HL-60 (cell line): ENCODE measurements around the gene MARCHF3.

ENCODE experiments used
- DNase-seq, 2 experiments: peaks; one replicate each; pipeline ENCODE4 v3.0.0-alpha.2; 2010 to 2020; ENCODE audit warnings: low read depth in 1 of 2, low spot score in 1 of 2
- H3K27ac ChIP-seq: fragments of 250-450 bp; sonication (Bioruptor Pico); replicated peaks from 2 replicates; pipeline ENCODE4 v1.5.1; 2020; ENCODE audit warnings: mild to moderate bottlenecking, moderate library complexity
- H3K27me3 ChIP-seq: fragments of 250-450 bp; sonication (Bioruptor Pico); 2 replicates; pipeline ENCODE4 v1.5.1; 2021; ENCODE audit warnings: mild to moderate bottlenecking, moderate library complexity; ENCODE audit not compliant: insufficient read depth, poor library complexity, severe bottlenecking
- H3K4me3 ChIP-seq: replicated peaks from 2 replicates; pipeline ENCODE4 v1.5.1; 2011; ENCODE audit warnings: mild to moderate bottlenecking, control low read depth, low read length; ENCODE audit not compliant: insufficient read depth
- CTCF ChIP-seq: IDR thresholded peaks from one replicate; pipeline ENCODE4 v1.5.1; 2011; ENCODE audit warnings: low read length, control low read depth, inconsistent platforms; ENCODE audit not compliant: insufficient read depth
- GABPA ChIP-seq: IDR thresholded peaks from 2 replicates; pipeline ENCODE4 v1.6.1; 2012; ENCODE audit warnings: low read depth
- POLR2AphosphoS5 ChIP-seq: IDR thresholded peaks from 2 replicates; pipeline ENCODE4 v1.6.1; 2012; ENCODE audit warnings: low read depth
- REST ChIP-seq: IDR thresholded peaks from 2 replicates; pipeline ENCODE4 v1.6.1; 2012; ENCODE audit warnings: low read depth; ENCODE audit not compliant: insufficient replicate concordance
- SPI1 ChIP-seq: IDR thresholded peaks from 2 replicates; pipeline ENCODE4 v1.6.1; 2012; ENCODE audit warnings: low read depth, mild to moderate bottlenecking, borderline replicate concordance

MARCHF3 gene

GRCh38 chr5:127001621-127002296 lies 28.6 kb downstream of the MARCHF3 start:
- TF ChIP-seq REST (no peak), CTCF (no peak), SPI1 (no peak), GABPA (no peak), POLR2AphosphoS5 (no peak)
- H3K4me3 ChIP-seq = no peak overlapping the region
- DNase-seq = no peak
- H3K27ac ChIP-seq = no peak overlapping the region
- no peaks in the 10 kb centered on the region for H3K27me3 ChIP-seq

- TF ChIP-seq REST = no peak
- TF ChIP-seq SPI1 = no peak
- TF ChIP-seq GABPA = no peak
- Histone ChIP-seq H3K27ac (no peak overlapping the region), H3K27me3 (no peaks in the 10 kb centered on the region), H3K4me3 (no peak overlapping the region)
- no peak for DNase-seq
Observed at GRCh38 chr5:126998895-126999570, 31.3 kb downstream of the MARCHF3 start.

- H3K27me3 ChIP-seq = no peaks in the 10 kb centered on the region
- no peak overlapping the region for H3K4me3 ChIP-seq
- DNase-seq = no peak
- TF ChIP-seq POLR2AphosphoS5 (no peak), CTCF (no peak), SPI1 (no peak), REST (no peak), GABPA (no peak)
- H3K27ac ChIP-seq = no peak overlapping the region
Observed at GRCh38 chr5:126998201-126998631, 32.1 kb downstream of the MARCHF3 start.
